ENCODE data around the gene DOK4.
"Not testable (repeated sequence)": the region's sequence is repeated elsewhere in the genome, so short reads cannot be mapped to it uniquely, and the experiment has no call there.

DOK4 gene

DNA sequence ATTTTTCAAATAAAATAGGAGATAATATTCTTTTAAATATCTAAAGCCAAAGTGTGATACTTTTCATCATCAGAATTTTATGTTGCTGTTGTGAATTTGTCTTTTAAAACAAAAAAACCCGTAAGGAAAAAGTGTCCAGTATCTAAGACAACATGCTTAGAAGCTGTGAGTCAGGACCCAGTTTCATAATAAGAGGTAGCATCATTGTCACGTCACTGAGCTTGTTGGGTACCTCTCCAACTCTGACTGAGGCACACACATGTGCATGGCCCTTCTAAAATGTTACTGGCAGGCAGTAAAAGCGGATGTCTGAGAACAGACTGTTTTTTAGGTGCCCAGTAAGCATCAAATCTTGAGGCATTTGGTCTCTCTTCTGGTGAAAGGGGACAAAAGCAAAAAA lies 41.6 kb downstream of the DOK4 start:
- no peak for DNase-seq (ENCODE audit: low read depth, low spot score)
- Histone ChIP-seq H3K9me3 (ENCODE audit: control insufficient read depth, insufficient read depth, low read length) (no peaks in the 10 kb centered on the region), H3K36me3 (ENCODE audit: control insufficient read depth, insufficient read depth, low read length) (no peaks in the 10 kb centered on the region; the same call in 1 of the 2 replicates), H3K27me3 (ENCODE audit: control insufficient read depth, insufficient read depth, low read length) (no peaks in the 10 kb centered on the region), H3K27ac (ENCODE audit: low read length) (no peak overlapping the region), H3K4me3 (ENCODE audit: low read length) (no peak overlapping the region), H3K4me1 (ENCODE audit: control insufficient read depth, insufficient read depth, low read length) (no peaks in the 10 kb centered on the region)
- WGBS (ENCODE audit: insufficient coverage, insufficient read length): no CpG with 5 or more reads among the region's 3 CpGs

DNA sequence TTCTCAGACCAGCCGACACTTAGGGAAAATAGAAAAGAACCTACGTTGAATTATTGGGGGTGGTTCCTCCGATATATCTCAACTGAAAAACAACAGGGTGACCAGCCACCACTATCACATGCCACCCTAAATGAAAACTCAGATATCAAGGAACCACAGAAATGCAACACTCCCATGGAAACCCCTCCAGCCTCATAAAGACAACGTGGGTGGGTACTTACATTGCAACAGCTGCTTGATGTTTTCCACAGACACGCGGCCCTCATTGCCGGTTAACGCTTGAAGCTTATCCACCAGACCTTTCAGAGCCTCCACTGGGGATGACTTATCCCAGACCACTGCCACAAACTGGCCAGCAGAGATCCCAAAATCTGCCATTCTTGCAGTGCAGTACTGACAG lies 45.7 kb downstream of the DOK4 start:
- H3K9me3 ChIP-seq (ENCODE audit: control insufficient read depth, insufficient read depth, low read length); H3K4me3 ChIP-seq (ENCODE audit: low read length); DNase-seq (ENCODE audit: low read depth, low spot score); H3K27me3 ChIP-seq (ENCODE audit: control insufficient read depth, insufficient read depth, low read length); H3K4me1 ChIP-seq (ENCODE audit: control insufficient read depth, insufficient read depth, low read length); H3K36me3 ChIP-seq (ENCODE audit: control insufficient read depth, insufficient read depth, low read length); H3K27ac ChIP-seq (ENCODE audit: low read length): not testable (repeated sequence)
- WGBS (ENCODE audit: insufficient coverage, insufficient read length): no CpG with 5 or more reads among the region's 8 CpGs

DNA sequence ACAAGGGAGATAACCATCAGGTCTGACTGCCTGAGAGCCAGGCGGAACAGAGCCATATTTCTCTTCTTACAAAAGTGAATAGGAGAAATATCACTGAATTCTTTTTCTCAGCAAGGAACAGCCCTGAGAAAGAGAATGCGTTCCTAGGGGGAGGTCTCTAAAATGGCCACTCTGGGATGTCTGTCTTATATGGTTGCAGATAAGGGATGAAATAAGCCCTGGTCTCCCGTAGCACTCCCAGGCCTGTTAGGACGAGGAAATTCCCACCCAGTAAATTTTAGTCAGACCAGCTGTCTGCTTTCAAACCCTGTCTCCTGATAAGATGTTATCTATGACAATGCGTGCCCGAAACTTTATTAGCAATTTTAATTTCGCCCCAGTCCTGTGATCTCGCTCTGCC lies 46.3 kb downstream of the DOK4 start:
- H3K4me1 ChIP-seq (ENCODE audit: control insufficient read depth, insufficient read depth, low read length); H3K27ac ChIP-seq (ENCODE audit: low read length); H3K27me3 ChIP-seq (ENCODE audit: control insufficient read depth, insufficient read depth, low read length); H3K36me3 ChIP-seq (ENCODE audit: control insufficient read depth, insufficient read depth, low read length); H3K4me3 ChIP-seq (ENCODE audit: low read length); DNase-seq (ENCODE audit: low read depth, low spot score); H3K9me3 ChIP-seq (ENCODE audit: control insufficient read depth, insufficient read depth, low read length): not testable (repeated sequence)
- WGBS (ENCODE audit: insufficient coverage, insufficient read length): no CpG with 5 or more reads among the region's 8 CpGs

DNA sequence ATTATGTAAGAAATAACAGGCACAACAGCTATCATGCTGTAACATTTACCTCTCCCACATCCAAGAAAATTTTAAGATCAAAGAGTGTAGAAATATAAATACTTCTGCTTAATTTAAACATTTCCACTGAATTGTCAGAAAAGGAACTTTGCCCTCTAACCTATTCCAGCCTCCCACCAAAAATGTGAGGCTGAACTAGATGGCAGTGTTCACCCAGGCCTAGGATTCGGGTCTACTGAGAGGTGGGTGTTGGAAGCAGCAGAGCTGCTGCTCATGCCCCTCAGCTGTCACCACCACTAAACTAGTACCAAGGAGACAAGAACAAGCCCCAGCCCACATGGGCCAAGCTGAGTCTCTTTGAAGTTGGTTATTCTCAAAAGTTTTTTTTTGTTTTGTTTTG lies 50.5 kb downstream of the DOK4 start:
- no peaks in the 10 kb centered on the region for H3K4me1 ChIP-seq (ENCODE audit: control insufficient read depth, insufficient read depth, low read length)
- no peaks in the 10 kb centered on the region for H3K27me3 ChIP-seq (ENCODE audit: control insufficient read depth, insufficient read depth, low read length)
- DNase-seq (ENCODE audit: low read depth, low spot score): no peak
- no CpG with 5 or more reads among the region's 1 CpG for WGBS (ENCODE audit: insufficient coverage, insufficient read length)
- H3K4me3 ChIP-seq (ENCODE audit: low read length): no peak overlapping the region
- H3K9me3 ChIP-seq (ENCODE audit: control insufficient read depth, insufficient read depth, low read length): no peaks in the 10 kb centered on the region
- H3K27ac ChIP-seq (ENCODE audit: low read length): no peak overlapping the region
- H3K36me3 ChIP-seq (ENCODE audit: control insufficient read depth, insufficient read depth, low read length): peaks cover 15% of the 10 kb centered on the region

DNA sequence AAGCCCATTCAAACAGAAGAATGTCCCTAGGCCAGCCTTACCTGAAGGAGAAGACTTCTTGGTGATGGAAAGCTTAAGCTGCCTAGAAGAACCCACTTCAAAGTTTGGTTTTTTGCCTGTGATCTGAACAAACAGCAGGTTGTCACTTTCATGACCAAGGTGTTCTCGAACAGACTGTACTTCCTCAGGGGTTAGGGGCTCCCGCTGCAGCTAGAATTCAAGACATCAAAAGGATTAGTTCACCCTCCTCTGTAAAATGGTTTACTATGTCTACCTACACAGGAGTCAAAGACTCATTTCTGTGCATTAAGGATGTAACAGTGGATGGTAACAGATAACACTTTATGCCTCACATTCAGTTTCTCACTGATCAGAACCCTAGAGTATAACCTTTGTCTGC lies 52.3 kb downstream of the DOK4 start:
- no peaks in the 10 kb centered on the region for H3K27me3 ChIP-seq (ENCODE audit: control insufficient read depth, insufficient read depth, low read length)
- H3K36me3 ChIP-seq (ENCODE audit: control insufficient read depth, insufficient read depth, low read length): peaks cover 19% of the 10 kb centered on the region
- DNase-seq (ENCODE audit: low read depth, low spot score): no peak
- no peaks in the 10 kb centered on the region for H3K4me1 ChIP-seq (ENCODE audit: control insufficient read depth, insufficient read depth, low read length)
- no CpG with 5 or more reads among the region's 2 CpGs for WGBS (ENCODE audit: insufficient coverage, insufficient read length)
- no peak overlapping the region for H3K27ac ChIP-seq (ENCODE audit: low read length)
- no peaks in the 10 kb centered on the region for H3K9me3 ChIP-seq (ENCODE audit: control insufficient read depth, insufficient read depth, low read length)
- no peak overlapping the region for H3K4me3 ChIP-seq (ENCODE audit: low read length)

DNA sequence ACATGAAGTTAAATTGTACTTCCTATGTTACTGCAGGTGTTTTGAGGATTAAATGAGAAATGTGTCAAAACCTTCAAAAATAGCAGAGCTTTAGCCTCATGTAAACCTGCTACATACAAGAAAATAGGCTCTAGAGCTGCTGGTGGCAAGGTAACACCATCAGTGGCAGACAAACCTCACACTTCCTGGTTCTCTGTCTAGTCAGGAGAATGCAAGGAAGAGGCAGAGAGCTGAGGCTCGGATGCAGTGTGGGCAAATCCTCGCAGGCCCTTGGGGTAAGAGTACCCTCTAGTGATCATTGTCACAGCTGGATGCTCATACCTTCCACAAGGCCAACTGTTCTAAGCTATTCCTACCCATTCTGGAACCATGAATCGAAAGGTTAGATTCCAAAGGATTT lies 53.3 kb downstream of the DOK4 start:
- Histone ChIP-seq H3K4me1 (ENCODE audit: control insufficient read depth, insufficient read depth, low read length) (no peaks in the 10 kb centered on the region), H3K4me3 (ENCODE audit: low read length) (no peak overlapping the region), H3K27ac (ENCODE audit: low read length) (no peak overlapping the region), H3K27me3 (ENCODE audit: control insufficient read depth, insufficient read depth, low read length) (no peaks in the 10 kb centered on the region), H3K36me3 (ENCODE audit: control insufficient read depth, insufficient read depth, low read length) (peaks cover 21% of the 10 kb centered on the region), H3K9me3 (ENCODE audit: control insufficient read depth, insufficient read depth, low read length) (no peaks in the 10 kb centered on the region)
- no peak for DNase-seq (ENCODE audit: low read depth, low spot score)
- no CpG with 5 or more reads among the region's 3 CpGs for WGBS (ENCODE audit: insufficient coverage, insufficient read length)

DNA sequence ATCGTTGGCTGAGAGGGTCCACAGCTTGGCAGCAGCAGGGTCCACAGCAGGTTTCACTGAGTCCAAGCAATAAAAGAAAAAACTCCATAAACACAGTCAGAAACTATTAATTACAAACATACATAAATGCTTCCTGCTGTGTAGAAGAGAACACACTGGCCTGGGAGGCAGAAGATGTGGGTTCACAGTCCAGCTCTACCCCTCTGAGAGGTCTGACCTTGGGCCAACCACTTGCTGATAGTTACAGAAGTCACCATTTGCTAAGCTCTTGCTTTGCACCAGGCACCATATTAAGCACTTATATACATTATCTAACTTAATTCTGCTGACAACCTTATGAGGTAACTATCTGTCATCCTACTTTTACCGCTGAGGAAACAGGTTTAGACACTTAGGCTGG lies 53.8 kb downstream of the DOK4 start:
- Histone ChIP-seq H3K4me3 (ENCODE audit: low read length) (no peak overlapping the region), H3K9me3 (ENCODE audit: control insufficient read depth, insufficient read depth, low read length) (no peaks in the 10 kb centered on the region), H3K4me1 (ENCODE audit: control insufficient read depth, insufficient read depth, low read length) (no peaks in the 10 kb centered on the region), H3K27ac (ENCODE audit: low read length) (no peak overlapping the region), H3K27me3 (ENCODE audit: control insufficient read depth, insufficient read depth, low read length) (no peaks in the 10 kb centered on the region), H3K36me3 (ENCODE audit: control insufficient read depth, insufficient read depth, low read length) (peaks cover 21% of the 10 kb centered on the region)
- WGBS (ENCODE audit: insufficient coverage, insufficient read length): no CpG with 5 or more reads among the region's 2 CpGs
- DNase-seq (ENCODE audit: low read depth, low spot score): no peak

DNA sequence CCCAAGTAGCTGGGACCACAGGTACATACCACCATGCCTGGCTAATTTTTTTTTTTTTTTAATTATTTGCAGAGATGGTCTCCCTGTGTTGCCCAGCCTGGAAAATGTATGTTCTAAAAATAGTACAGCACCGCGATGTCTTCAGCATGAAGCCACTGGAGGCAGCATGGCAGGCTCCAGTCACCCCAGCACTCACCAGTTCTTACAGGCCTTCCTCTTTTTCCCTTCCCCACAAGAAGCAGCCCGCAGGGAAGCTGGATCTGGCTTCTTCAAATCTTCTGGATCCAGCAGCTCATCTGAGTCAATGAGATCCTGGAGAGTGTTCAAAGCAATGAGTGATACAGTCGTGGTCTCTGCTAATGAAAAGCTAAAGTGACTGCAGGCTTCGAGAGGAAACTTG lies 55.3 kb downstream of the DOK4 start:
- no peak for DNase-seq (ENCODE audit: low read depth, low spot score)
- H3K4me1 ChIP-seq (ENCODE audit: control insufficient read depth, insufficient read depth, low read length): no peaks in the 10 kb centered on the region
- H3K9me3 ChIP-seq (ENCODE audit: control insufficient read depth, insufficient read depth, low read length): no peaks in the 10 kb centered on the region
- no peaks in the 10 kb centered on the region for H3K27me3 ChIP-seq (ENCODE audit: control insufficient read depth, insufficient read depth, low read length)
- H3K27ac ChIP-seq (ENCODE audit: low read length): no peak overlapping the region
- no peak overlapping the region for H3K4me3 ChIP-seq (ENCODE audit: low read length)
- WGBS (ENCODE audit: insufficient coverage, insufficient read length): no CpG with 5 or more reads among the region's 5 CpGs
- H3K36me3 ChIP-seq (ENCODE audit: control insufficient read depth, insufficient read depth, low read length): peaks cover 21% of the 10 kb centered on the region

DNA sequence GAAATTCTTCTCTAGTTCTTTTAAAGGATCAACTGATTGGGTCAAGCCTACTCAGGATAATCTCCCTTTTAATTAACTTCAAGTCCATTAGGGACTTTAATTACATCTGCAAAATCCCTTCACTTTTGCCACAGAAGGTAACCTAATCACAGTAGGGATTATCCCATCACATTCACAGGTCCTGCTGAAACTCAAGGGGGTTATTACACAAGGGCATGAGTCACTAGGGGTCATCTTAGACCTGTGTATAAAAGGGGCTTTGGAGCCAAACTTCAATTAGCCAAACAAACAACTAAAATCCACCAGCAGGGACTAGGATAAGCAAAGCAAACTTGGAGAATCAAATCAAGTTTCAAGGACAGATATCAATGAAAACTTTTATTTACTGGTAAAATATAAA lies 58.5 kb downstream of the DOK4 start:
- Histone ChIP-seq H3K9me3 (ENCODE audit: control insufficient read depth, insufficient read depth, low read length) (no peaks in the 10 kb centered on the region), H3K4me1 (ENCODE audit: control insufficient read depth, insufficient read depth, low read length) (no peaks in the 10 kb centered on the region), H3K27ac (ENCODE audit: low read length) (no peak overlapping the region), H3K27me3 (ENCODE audit: control insufficient read depth, insufficient read depth, low read length) (no peaks in the 10 kb centered on the region), H3K36me3 (ENCODE audit: control insufficient read depth, insufficient read depth, low read length) (peaks cover 14% of the 10 kb centered on the region), H3K4me3 (ENCODE audit: low read length) (no peak overlapping the region)
- no peak for DNase-seq (ENCODE audit: low read depth, low spot score)

DNA sequence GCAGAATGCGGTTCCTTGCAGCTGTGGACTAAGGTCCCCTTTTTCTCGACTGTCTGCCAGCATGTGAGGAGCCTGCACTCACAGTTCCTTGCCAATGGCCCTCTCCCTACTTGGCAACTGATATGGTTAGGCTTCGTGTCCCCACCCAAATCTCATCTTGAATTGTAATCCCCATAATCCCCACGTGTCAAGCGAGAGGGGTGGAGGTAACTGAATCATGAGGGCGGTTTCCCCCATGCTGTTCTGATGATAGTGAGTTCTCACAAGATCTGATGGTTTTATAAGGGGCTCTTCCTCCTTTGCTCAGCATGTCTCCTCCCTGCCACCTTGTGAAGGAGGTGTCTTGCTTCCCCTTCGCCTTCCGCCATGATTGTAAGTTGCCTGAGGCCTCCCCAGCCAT lies 59.0 kb downstream of the DOK4 start:
- no peak for DNase-seq (ENCODE audit: low read depth, low spot score)
- Histone ChIP-seq H3K4me3 (ENCODE audit: low read length) (no peak overlapping the region), H3K27ac (ENCODE audit: low read length) (no peak overlapping the region), H3K4me1 (ENCODE audit: control insufficient read depth, insufficient read depth, low read length) (no peaks in the 10 kb centered on the region), H3K36me3 (ENCODE audit: control insufficient read depth, insufficient read depth, low read length) (peaks cover 14% of the 10 kb centered on the region), H3K27me3 (ENCODE audit: control insufficient read depth, insufficient read depth, low read length) (no peaks in the 10 kb centered on the region), H3K9me3 (ENCODE audit: control insufficient read depth, insufficient read depth, low read length) (no peaks in the 10 kb centered on the region)
- no CpG with 5 or more reads among the region's 8 CpGs for WGBS (ENCODE audit: insufficient coverage, insufficient read length)

DNA sequence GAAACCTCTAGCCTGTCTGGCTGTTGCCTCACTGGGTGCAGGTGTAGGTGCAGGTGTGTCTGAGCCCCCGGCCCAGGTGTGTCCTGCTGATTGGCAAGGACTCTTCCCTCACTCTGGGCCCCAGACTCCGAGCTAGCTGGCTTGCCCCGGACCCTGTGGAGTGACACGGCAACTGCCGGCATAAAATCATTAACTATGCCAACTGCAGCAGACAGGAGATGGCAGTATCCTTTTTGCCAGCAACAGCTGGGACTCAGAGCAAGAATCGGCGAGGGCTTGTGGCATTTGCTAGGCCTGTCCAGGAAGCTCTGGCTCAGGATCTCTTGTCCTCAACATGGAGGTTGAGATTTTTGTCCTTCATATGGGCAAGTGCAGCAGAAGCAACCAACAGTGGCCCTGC lies 59.9 kb downstream of the DOK4 start:
- WGBS (ENCODE audit: insufficient coverage, insufficient read length): no CpG with 5 or more reads among the region's 7 CpGs
- no peaks in the 10 kb centered on the region for H3K9me3 ChIP-seq (ENCODE audit: control insufficient read depth, insufficient read depth, low read length)
- no peaks in the 10 kb centered on the region for H3K27me3 ChIP-seq (ENCODE audit: control insufficient read depth, insufficient read depth, low read length)
- DNase-seq (ENCODE audit: low read depth, low spot score): no peak
- no peak overlapping the region for H3K4me3 ChIP-seq (ENCODE audit: low read length)
- no peak overlapping the region for H3K27ac ChIP-seq (ENCODE audit: low read length)
- peaks cover 11% of the 10 kb centered on the region for H3K36me3 ChIP-seq (ENCODE audit: control insufficient read depth, insufficient read depth, low read length)
- H3K4me1 ChIP-seq (ENCODE audit: control insufficient read depth, insufficient read depth, low read length): no peaks in the 10 kb centered on the region

Data from iPS DF 6.9 (cell line).